GM23338 (cell line): ENCODE results near the gene ZAP70. TPM values are rescaled to one million over a fixed set of nuclear protein-coding genes. Genes with fewer than 3 reads are reported as not detected.
A peak's percentile ranks its signal among the peaks of the same experiment; 100 is the strongest.

ENCODE experiments used
- ATAC-seq: fragments of 200-7000 bp; cut with Tn5 transposase; 3 replicates; pipeline ENCODE4 v1.9.1; 2020
- DNase-seq: peaks from one replicate; pipeline ENCODE4 v3.0.0-alpha.2; 2015; ENCODE audit warnings: low spot score
- H2AFZ ChIP-seq: fragments of 200-600 bp; sonication (generic); 2 replicates; pipeline ENCODE4 v1.8.0; 2016; ENCODE audit warnings: antibody characterized with exemption, mild to moderate bottlenecking, moderate library complexity
- H3F3A ChIP-seq: fragments of 200-600 bp; sonication (generic); replicated peaks from 2 replicates; pipeline ENCODE4 v1.8.0; 2017; ENCODE audit warnings: antibody characterized with exemption, mixed run types, low read depth
- H3K27ac ChIP-seq: fragments of 200-600 bp; sonication (generic); 2 replicates; pipeline ENCODE4 v1.6.1; 2016; ENCODE audit warnings: low read depth
- H3K27me3 ChIP-seq: fragments of 200-600 bp; sonication (generic); 2 replicates; pipeline ENCODE4 v1.8.0; 2016; ENCODE audit warnings: mild to moderate bottlenecking, mixed run types, moderate library complexity; ENCODE audit not compliant: insufficient read depth
- H3K36me3 ChIP-seq: fragments of 200-600 bp; sonication (generic); 2 replicates; pipeline ENCODE4 v1.8.0; 2016; ENCODE audit warnings: mild to moderate bottlenecking; ENCODE audit not compliant: insufficient read depth
- H3K4me1 ChIP-seq: fragments of 200-600 bp; sonication (generic); 2 replicates; pipeline ENCODE4 v1.8.0; 2016; ENCODE audit warnings: mild to moderate bottlenecking, moderate library complexity; ENCODE audit not compliant: insufficient read depth
- H3K4me2 ChIP-seq: fragments of 200-600 bp; sonication (generic); 2 replicates; pipeline ENCODE4 v1.7.1; 2017; ENCODE audit warnings: mixed run types
- H3K4me3 ChIP-seq: fragments of 200-600 bp; sonication (generic); 2 replicates; pipeline ENCODE4 v1.6.1; 2016; ENCODE audit warnings: mixed run types
- H3K79me2 ChIP-seq: fragments of 200-600 bp; sonication (generic); replicated peaks from 2 replicates; pipeline ENCODE4 v1.8.0; 2017; ENCODE audit warnings: mild to moderate bottlenecking; ENCODE audit not compliant: insufficient read depth
- H3K9me2 ChIP-seq: fragments of 200-600 bp; sonication (generic); 2 replicates; pipeline ENCODE4 v1.8.0; 2017; ENCODE audit not compliant: insufficient read depth
- H4K20me1 ChIP-seq: fragments of 200-600 bp; sonication (generic); replicated peaks from 2 replicates; pipeline ENCODE4 v1.8.0; 2017; ENCODE audit warnings: mild to moderate bottlenecking; ENCODE audit not compliant: insufficient read depth
- H3K27ac Mint-ChIP-seq: 2 replicates; pipeline ENCODE4 v1.8.0; 2020; ENCODE audit warnings: inconsistent platforms, mild to moderate bottlenecking, moderate library complexity, mixed read lengths
- H3K27me3 Mint-ChIP-seq: 3 replicates; pipeline ENCODE4 v1.8.0; 2022; ENCODE audit warnings: low read depth, mild to moderate bottlenecking, moderate library complexity, mixed read lengths, inconsistent platforms; ENCODE audit not compliant: insufficient read depth, poor library complexity
- H3K36me3 Mint-ChIP-seq: 3 replicates; pipeline ENCODE4 v1.8.0; 2021; ENCODE audit warnings: low read depth, mild to moderate bottlenecking, inconsistent platforms, moderate library complexity, mixed read lengths
- H3K4me1 Mint-ChIP-seq: 3 replicates; pipeline ENCODE4 v1.8.0; 2020; ENCODE audit warnings: mild to moderate bottlenecking, inconsistent platforms, mixed read lengths
- H3K4me3 Mint-ChIP-seq: 3 replicates; pipeline ENCODE4 v1.8.0; 2021; ENCODE audit warnings: moderate library complexity, mild to moderate bottlenecking, inconsistent platforms, mixed read lengths
- H3K9me3 Mint-ChIP-seq: 3 replicates; pipeline ENCODE4 v1.8.0; 2020; ENCODE audit warnings: moderate library complexity, mild to moderate bottlenecking, inconsistent platforms, mixed read lengths
- CTCF ChIP-seq, 2 experiments: fragments of 200-600 bp in 1 of 2; sonication (generic) in 1 of 2; conservative IDR thresholded peaks; 2 replicates each; pipeline versions ENCODE4 v1.5.1 to v1.6.1; 2016 to 2017; ENCODE audit warnings: antibody characterized with exemption in 2 of 2, low read depth in 2 of 2, mild to moderate bottlenecking in 2 of 2, moderate library complexity in 1 of 2
- EZH2phosphoT487 ChIP-seq: fragments of 200-600 bp; sonication (generic); IDR thresholded peaks from one replicate; pipeline ENCODE4 v1.8.1; 2018; ENCODE audit warnings: antibody characterized with exemption; ENCODE audit not compliant: unreplicated experiment
- NANOG ChIP-seq: IDR thresholded peaks from 2 replicates; pipeline ENCODE4 v1.6.1; 2016; ENCODE audit warnings: antibody characterized with exemption, borderline replicate concordance
- POLR2AphosphoS5 ChIP-seq: IDR thresholded peaks from 2 replicates; pipeline ENCODE4 v1.6.1; 2016; ENCODE audit warnings: antibody characterized with exemption, low read depth
- REST ChIP-seq: IDR thresholded peaks from one replicate; pipeline ENCODE4 v1.6.1; 2018; ENCODE audit warnings: antibody characterized with exemption; ENCODE audit not compliant: unreplicated experiment
- ZNF331 ChIP-seq: fragments of 250-450 bp; sonication (Bioruptor Pico); IDR thresholded peaks from 2 replicates; pipeline ENCODE4 v1.5.0; 2020; ENCODE audit warnings: low read depth, mild to moderate bottlenecking, moderate library complexity
- ZNF462 ChIP-seq: fragments of 250-450 bp; sonication (Bioruptor Pico); IDR thresholded peaks from 2 replicates; pipeline ENCODE4 v1.5.0; 2020; ENCODE audit warnings: mild to moderate bottlenecking, moderate library complexity
- polyA plus RNA-seq: library from polyadenylated mRNA; unstranded; fragments of >200 nt; fragmentation: Nextera tagmentation; extraction: Ambion mirVana; gene quantifications from 2 replicates; pipeline ENCODE4 v1.2.1, GENCODE V29; 2016
- total RNA-seq: library from RNA; depleted of rRNA; stranded (reverse); fragments of >200 nt; shearing (Covaris generic); gene quantifications from 2 replicates; pipeline ENCODE4 v1.2.3, GENCODE V29; 2014

The ZAP70 gene
- total and polyA plus RNA-seq, 2 experiments from 2014 or later, result 0.42 TPM; not detected in 1

GRCh38 chr2:97774425-97774824 is 61.0 kb downstream of the ZAP70 start:
- Histone ChIP-seq H3K4me3 (no peak overlapping the region), H4K20me1 (no peaks in the 10 kb centered on the region), H2AFZ (no peak overlapping the region), H3K4me1 (peaks cover 9% of the 10 kb centered on the region), H3K27ac (no peak overlapping the region), H3K36me3 (no peaks in the 10 kb centered on the region), H3F3A (no peaks in the 10 kb centered on the region), H3K27me3 (no peaks in the 10 kb centered on the region), H3K4me2 (no peak overlapping the region), H3K79me2 (no peaks in the 10 kb centered on the region), H3K9me2 (0 out of 2 replicates have a peak, but pooled peaks cover 3% of the 10 kb centered on the region)
- Mint-ChIP-seq H3K4me1 (peaks cover 22% of the 10 kb centered on the region), H3K27me3 (no peaks in the 10 kb centered on the region), H3K27ac (no peak overlapping the region), H3K9me3 (no peaks in the 10 kb centered on the region), H3K4me3 (no peak overlapping the region), H3K36me3 (peaks cover 10% of the 10 kb centered on the region; the same call in 2 of the 3 replicates)
- ATAC-seq (peak; percentile 92), DNase-seq (peak; percentile 63)
- TF ChIP-seq ZNF331 (CRISPR knock-in tag) (no peak), CTCF (conservative IDR thresholded peaks at IDR 0.05; ENCODE audit: low read depth in 2 of 2) (peak; percentile 65 to 71), ZNF462 (CRISPR knock-in tag) (no peak), POLR2AphosphoS5 (no peak), NANOG (no peak), EZH2phosphoT487 (no peak), REST (no peak)
